Fibroblast of the aortic adventitia (primary cell): ENCODE measurements around the gene CSNK2A1. TPM values are rescaled to one million over a fixed set of nuclear protein-coding genes. Genes with fewer than 3 reads are reported as not detected.
A peak's percentile ranks its signal among the peaks of the same experiment; 100 is the strongest.
"Not testable (repeated sequence)": the region's sequence is repeated elsewhere in the genome, so short reads cannot be mapped to it uniquely, and the experiment has no call there.

Experiments used
- DNase-seq: peaks from one replicate; pipeline ENCODE4 v3.0.0-alpha.2; 2010; ENCODE audit warnings: low read depth
- H3K4me3 ChIP-seq: 2 replicates; pipeline ENCODE4 v1.5.1; 2011; ENCODE audit warnings: low read depth, mild to moderate bottlenecking, control low read depth, low read length, moderate library complexity
- CTCF ChIP-seq: IDR thresholded peaks from 2 replicates; pipeline ENCODE4 v1.5.1; 2011; ENCODE audit warnings: mild to moderate bottlenecking, low read length, control low read depth, inconsistent platforms; ENCODE audit not compliant: insufficient read depth
- total RNA-seq: library from RNA; depleted of rRNA; stranded (reverse); fragments of >200 nt; gene quantifications from 2 replicates; pipeline ENCODE4 v1.2.3, GENCODE V29; 2012; ENCODE audit warnings: low replicate concordance

The CSNK2A1 gene
- total RNA-seq, 1 donor: 147 TPM

GRCh38 chr20:584161-584970 is 40.8 kb upstream of the CSNK2A1 start:
- no peak for TF ChIP-seq CTCF
- no peak overlapping the region for H3K4me3 ChIP-seq
- DNase-seq: no peak

- H3K4me3 ChIP-seq: no peak overlapping the region
- TF ChIP-seq CTCF: no peak
- DNase-seq: no peak
These were observed 38.6 kb upstream of the CSNK2A1 start for GRCh38 chr20:582204-582603.

- DNase-seq, H3K4me3 ChIP-seq: not testable (repeated sequence)
These were observed 35.5 kb upstream of the CSNK2A1 start for GRCh38 chr20:578940-579690.

GRCh38 chr20:577167-577791 is 33.7 kb upstream of the CSNK2A1 start:
- peak; percentile 6 for DNase-seq
- peak; percentile 45 for TF ChIP-seq CTCF
- no peak overlapping the region for H3K4me3 ChIP-seq

- no peak overlapping the region for H3K4me3 ChIP-seq
- DNase-seq: no peak
- TF ChIP-seq CTCF: no peak
These were observed 32.6 kb upstream of the CSNK2A1 start for GRCh38 chr20:576156-576555.

GRCh38 chr20:575230-575629 is 31.6 kb upstream of the CSNK2A1 start:
- DNase-seq: no peak
- TF ChIP-seq CTCF: no peak
- H3K4me3 ChIP-seq: no peak overlapping the region

- H3K4me3 ChIP-seq: no peak overlapping the region
- no peak for DNase-seq
- no peak for TF ChIP-seq CTCF
These were observed 30.8 kb upstream of the CSNK2A1 start for GRCh38 chr20:574297-574942.
